H9 (cell line): ENCODE results near the gene COMMD1. TPM values are rescaled to one million over a fixed set of nuclear protein-coding genes. Genes with fewer than 3 reads are reported as not detected.

Experiments
- DNase-seq: peaks from one replicate; pipeline ENCODE4 v3.0.0-alpha.2; 2017
- H2AFZ ChIP-seq: one replicate; pipeline ENCODE4 v1.6.1; 2013; ENCODE audit warnings: mild to moderate bottlenecking, low read length, control low read depth, moderate library complexity
- H2AK5ac ChIP-seq: 2 replicates; pipeline ENCODE4 v1.6.1; 2013; ENCODE audit warnings: low read length, control low read depth, mixed read lengths; ENCODE audit not compliant: insufficient read length
- H2BK120ac ChIP-seq: one replicate; pipeline ENCODE4 v1.6.1; 2013; ENCODE audit warnings: low read depth, mild to moderate bottlenecking, low read length, control low read depth, inconsistent platforms; ENCODE audit not compliant: poor library complexity, severe bottlenecking
- H2BK12ac ChIP-seq: 2 replicates; pipeline ENCODE4 v1.6.1; 2013; ENCODE audit warnings: low read length, control low read depth, mixed read lengths, low read depth; ENCODE audit not compliant: insufficient read length
- H2BK15ac ChIP-seq: 2 replicates; pipeline ENCODE4 v1.6.1; 2013; ENCODE audit warnings: low read depth, low read length, control low read depth
- H2BK20ac ChIP-seq: one replicate; pipeline ENCODE4 v1.6.1; 2013; ENCODE audit warnings: low read depth, mild to moderate bottlenecking, low read length, control low read depth, inconsistent platforms; ENCODE audit not compliant: poor library complexity, severe bottlenecking
- H2BK5ac ChIP-seq: 2 replicates; pipeline ENCODE4 v1.6.1; 2013; ENCODE audit warnings: low read length, control low read depth, mixed read lengths; ENCODE audit not compliant: insufficient read length
- H3K14ac ChIP-seq: 2 replicates; pipeline ENCODE4 v1.6.1; 2013; ENCODE audit warnings: low read length, control low read depth; ENCODE audit not compliant: insufficient read depth
- H3K18ac ChIP-seq: 2 replicates; pipeline ENCODE4 v1.6.1; 2013; ENCODE audit warnings: low read depth, mild to moderate bottlenecking, mixed read lengths, low read length, control low read depth; ENCODE audit not compliant: insufficient read length
- H3K23ac ChIP-seq: 2 replicates; pipeline ENCODE4 v1.6.1; 2013; ENCODE audit warnings: low read length, control low read depth, mixed read lengths, low read depth; ENCODE audit not compliant: insufficient read length
- H3K23me2 ChIP-seq: 2 replicates; pipeline ENCODE4 v1.6.1; 2013; ENCODE audit warnings: low read depth, mild to moderate bottlenecking, mixed read lengths, low read length, control low read depth; ENCODE audit not compliant: insufficient read length, poor library complexity, severe bottlenecking
- H3K27ac ChIP-seq: 2 replicates; pipeline ENCODE4 v1.5.1; 2013; ENCODE audit warnings: low read length, control low read depth, mixed read lengths, low read depth; ENCODE audit not compliant: insufficient read length
- H3K27me3 ChIP-seq: 2 replicates; pipeline ENCODE4 v1.6.1; 2013; ENCODE audit warnings: low read length, control low read depth, inconsistent platforms; ENCODE audit not compliant: insufficient read depth
- H3K4ac ChIP-seq: 2 replicates; pipeline ENCODE4 v1.6.1; 2013; ENCODE audit warnings: low read depth, mild to moderate bottlenecking, control low read depth, inconsistent platforms, low read length, moderate library complexity
- H3K4me1 ChIP-seq: 2 replicates; pipeline ENCODE4 v1.6.1; 2013; ENCODE audit warnings: low read length, control low read depth, inconsistent platforms; ENCODE audit not compliant: insufficient read depth
- H3K4me2 ChIP-seq: 2 replicates; pipeline ENCODE4 v1.6.1; 2013; ENCODE audit warnings: low read length, control low read depth, mixed read lengths; ENCODE audit not compliant: insufficient read length, insufficient read depth
- H3K56ac ChIP-seq: 2 replicates; pipeline ENCODE4 v1.6.1; 2013; ENCODE audit warnings: low read depth, mild to moderate bottlenecking, mixed read lengths, low read length, control low read depth; ENCODE audit not compliant: insufficient read length
- H3K79me1 ChIP-seq: 2 replicates; pipeline ENCODE4 v1.6.1; 2013; ENCODE audit warnings: low read depth, mild to moderate bottlenecking, moderate library complexity, low read length, control low read depth, inconsistent platforms; ENCODE audit not compliant: insufficient read depth, poor library complexity, severe bottlenecking
- H3K79me2 ChIP-seq: 2 replicates; pipeline ENCODE4 v1.6.1; 2013; ENCODE audit warnings: low read length, control low read depth, inconsistent platforms; ENCODE audit not compliant: insufficient read depth
- H3K9ac ChIP-seq: 2 replicates; pipeline ENCODE4 v1.6.1; 2013; ENCODE audit warnings: low read length, control low read depth, mixed read lengths; ENCODE audit not compliant: insufficient read length; ENCODE audit errors: extremely low read depth
- H3K9me3 ChIP-seq: one replicate; pipeline ENCODE4 v1.6.1; 2013; ENCODE audit warnings: low read depth, low read length, inconsistent platforms; ENCODE audit not compliant: control insufficient read depth
- H3T11ph ChIP-seq: one replicate; pipeline ENCODE4 v1.6.1; 2013; ENCODE audit warnings: mild to moderate bottlenecking, low read length, control low read depth, inconsistent platforms
- H4K20me1 ChIP-seq: one replicate; pipeline ENCODE4 v1.6.1; 2013; ENCODE audit not compliant: control insufficient read depth, insufficient read length, insufficient read depth
- H4K5ac ChIP-seq: 2 replicates; pipeline ENCODE4 v1.6.1; 2013; ENCODE audit warnings: low read depth, mild to moderate bottlenecking, mixed read lengths, low read length, control low read depth; ENCODE audit not compliant: insufficient read length
- H4K8ac ChIP-seq: replicated peaks from 2 replicates; pipeline ENCODE4 v1.6.1; 2013; ENCODE audit warnings: low read length, control low read depth, mixed read lengths, low read depth; ENCODE audit not compliant: insufficient read length
- H4K91ac ChIP-seq: 2 replicates; pipeline ENCODE4 v1.6.1; 2013; ENCODE audit warnings: low read depth, mild to moderate bottlenecking, moderate library complexity, mixed read lengths, low read length, control low read depth; ENCODE audit not compliant: insufficient read length
- H3K27ac Mint-ChIP-seq, 3 experiments: 2 replicates in 2 of 3; 3 replicates in 1 of 3; pipeline ENCODE4 v1.8.0; 2020 to 2021; ENCODE audit warnings: mixed read lengths in 3 of 3, mild to moderate bottlenecking in 1 of 3, moderate library complexity in 1 of 3
- H3K27me3 Mint-ChIP-seq: 2 replicates; pipeline ENCODE4 v1.8.0; 2021; ENCODE audit warnings: low read depth, mild to moderate bottlenecking, moderate library complexity, mixed read lengths
- H3K36me3 Mint-ChIP-seq, 3 experiments: 2 replicates in 2 of 3; 3 replicates in 1 of 3; pipeline ENCODE4 v1.8.0; 2020 to 2021; ENCODE audit warnings: low read depth in 3 of 3, mixed read lengths in 3 of 3; ENCODE audit not compliant: insufficient read depth in 1 of 3
- H3K4me1 Mint-ChIP-seq, 2 experiments: 2 replicates each; pipeline ENCODE4 v1.8.0; 2020; ENCODE audit warnings: mixed read lengths in 2 of 2
- H3K4me3 Mint-ChIP-seq, 2 experiments: 2 replicates in 1 of 2; 3 replicates in 1 of 2; pipeline ENCODE4 v1.8.0; 2020 to 2021; ENCODE audit warnings: mild to moderate bottlenecking in 2 of 2, mixed read lengths in 2 of 2, moderate library complexity in 1 of 2
- H3K9me3 Mint-ChIP-seq, 2 experiments: 2 replicates in 1 of 2; 3 replicates in 1 of 2; pipeline ENCODE4 v1.8.0; 2020; ENCODE audit warnings: mild to moderate bottlenecking in 2 of 2, mixed read lengths in 2 of 2, moderate library complexity in 1 of 2
- WGBS: extraction: QIAGEN DNeasy Blood & Tissue Kit; methylation state at CpG from one replicate; pipeline ENCODE4 v1.1.7; 2013; ENCODE audit warnings: missing lambda C conversion rate, low lambda C conversion rate, mixed read lengths; ENCODE audit not compliant: insufficient read length; ENCODE audit errors: extremely low coverage; 5-methylcytosine and 5-hydroxymethylcytosine counted together
- total RNA-seq: library from RNA; stranded (reverse); gene quantifications from 2 replicates; pipeline ENCODE4 v1.2.1, GENCODE V29; 2021
- TF ChIP-seq, protein P1 (sequence below): fragments of 200-600 bp; sonication (generic); conservative IDR thresholded peaks from 3 replicates; pipeline ENCODE4 v1.8.0; 2021; ENCODE audit warnings: antibody characterized with exemption, mild to moderate bottlenecking

Gene COMMD1
- total RNA-seq, 1 experiment from 2014 or later: 31.5 TPM

DNA sequence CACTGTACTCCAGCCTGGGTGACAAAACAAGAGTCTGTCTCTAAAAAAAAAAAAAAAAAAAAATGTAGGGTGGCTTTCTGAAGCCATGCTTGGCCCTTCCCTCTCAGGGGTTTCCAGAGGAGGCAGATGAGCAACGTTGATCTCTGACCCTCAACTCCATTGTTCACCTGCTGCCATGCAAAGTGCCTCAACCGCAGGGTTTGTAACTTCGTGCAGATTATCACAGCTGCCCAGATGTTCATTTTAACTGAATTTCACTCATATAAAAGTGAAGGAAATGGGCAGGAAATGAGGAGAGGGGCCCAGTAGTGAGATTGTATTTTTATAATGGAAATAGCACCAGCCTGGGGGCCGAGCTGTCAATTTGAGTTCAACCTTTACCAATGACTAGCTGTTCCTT, 275.5 kb downstream of the COMMD1 start:
- Histone ChIP-seq H3K18ac (no peak overlapping the region), H4K8ac (no peak overlapping the region), H2BK20ac (no peak overlapping the region), H3K27me3 (no peaks in the 10 kb centered on the region), H2AFZ (no peak overlapping the region), H3K79me1 (no peaks in the 10 kb centered on the region), H3K23me2 (no peaks in the 10 kb centered on the region), H3K23ac (no peak overlapping the region), H3K4ac (no peak overlapping the region), H3K9ac (no peak overlapping the region), H4K5ac (no peak overlapping the region), H2BK5ac (no peak overlapping the region), H2BK15ac (no peak overlapping the region), H3K27ac (no peak overlapping the region), H3K79me2 (no peaks in the 10 kb centered on the region), H2BK120ac (no peak overlapping the region), H3K14ac (no peak overlapping the region), H3K9me3 (no peaks in the 10 kb centered on the region), H3K4me1 (no peaks in the 10 kb centered on the region), H4K91ac (no peak overlapping the region), H3K4me2 (no peak overlapping the region), H2AK5ac (no peak overlapping the region), H4K20me1 (no peaks in the 10 kb centered on the region), H2BK12ac (no peak overlapping the region), H3T11ph (no peak overlapping the region), H3K56ac (no peak overlapping the region)
- TF ChIP-seq, protein P1, sequence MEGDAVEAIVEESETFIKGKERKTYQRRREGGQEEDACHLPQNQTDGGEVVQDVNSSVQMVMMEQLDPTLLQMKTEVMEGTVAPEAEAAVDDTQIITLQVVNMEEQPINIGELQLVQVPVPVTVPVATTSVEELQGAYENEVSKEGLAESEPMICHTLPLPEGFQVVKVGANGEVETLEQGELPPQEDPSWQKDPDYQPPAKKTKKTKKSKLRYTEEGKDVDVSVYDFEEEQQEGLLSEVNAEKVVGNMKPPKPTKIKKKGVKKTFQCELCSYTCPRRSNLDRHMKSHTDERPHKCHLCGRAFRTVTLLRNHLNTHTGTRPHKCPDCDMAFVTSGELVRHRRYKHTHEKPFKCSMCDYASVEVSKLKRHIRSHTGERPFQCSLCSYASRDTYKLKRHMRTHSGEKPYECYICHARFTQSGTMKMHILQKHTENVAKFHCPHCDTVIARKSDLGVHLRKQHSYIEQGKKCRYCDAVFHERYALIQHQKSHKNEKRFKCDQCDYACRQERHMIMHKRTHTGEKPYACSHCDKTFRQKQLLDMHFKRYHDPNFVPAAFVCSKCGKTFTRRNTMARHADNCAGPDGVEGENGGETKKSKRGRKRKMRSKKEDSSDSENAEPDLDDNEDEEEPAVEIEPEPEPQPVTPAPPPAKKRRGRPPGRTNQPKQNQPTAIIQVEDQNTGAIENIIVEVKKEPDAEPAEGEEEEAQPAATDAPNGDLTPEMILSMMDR: no peak
- H3K9me3 Mint-ChIP-seq: no peaks in the 10 kb centered on the region; a peak in 1 of 5 replicates
- WGBS: no CpG with 5 or more reads among the region's 4 CpGs
- no peak overlapping the region for H3K4me3 Mint-ChIP-seq
- H3K36me3 Mint-ChIP-seq: no peaks in the 10 kb centered on the region
- H3K27me3 Mint-ChIP-seq: no peaks in the 10 kb centered on the region; the same call in 1 of the 2 replicates
- H3K4me1 Mint-ChIP-seq: peaks cover 23 to 24% of the 10 kb centered on the region in 2 experiments
- no peak for DNase-seq
- no peak overlapping the region for H3K27ac Mint-ChIP-seq
